Gastroesophageal sphincter (tissue), 4 donors: ENCODE results near the gene ACRBP. TPM values are rescaled to one million over a fixed set of nuclear protein-coding genes. Genes with fewer than 3 reads are reported as not detected.
A peak's percentile ranks its signal among the peaks of the same experiment; 100 is the strongest.

Experiments used
- ATAC-seq: fragments of 150-250 bp; one replicate; pipeline ENCODE4 v1.9.1; 2016; ENCODE audit warnings: mild to moderate bottlenecking, moderate library complexity
- H3K27ac ChIP-seq, 4 donors: fragments of 200-600 bp; sonication (generic) in 3 of 4; 1 replicate in 3 of 4; 2 replicates in 1 of 4; pipeline ENCODE4 v1.5.1; 2016 to 2019
- H3K27me3 ChIP-seq: fragments of 200-600 bp; sonication (generic); one replicate; pipeline ENCODE4 v1.5.1; 2019
- H3K36me3 ChIP-seq, 2 donors: fragments of 200-600 bp; sonication (generic); one replicate each; pipeline ENCODE4 v1.5.1; 2019; ENCODE audit warnings: control low read depth in 1 of 2
- H3K4me1 ChIP-seq, 3 donors: fragments of 200-600 bp; sonication (generic); 1 replicate in 2 of 3; 2 replicates in 1 of 3; pipeline ENCODE4 v1.5.1; 2016 to 2019; ENCODE audit warnings: control low read depth in 2 of 3
- H3K4me3 ChIP-seq, 2 donors: fragments of 200-600 bp; sonication (generic); one replicate each; pipeline ENCODE4 v1.5.1; 2019; ENCODE audit warnings: mild to moderate bottlenecking in 1 of 2, moderate library complexity in 1 of 2
- H3K9me3 ChIP-seq, 3 donors: fragments of 200-600 bp; sonication (generic); one replicate each; pipeline ENCODE4 v1.5.1; 2017 to 2019; ENCODE audit warnings: control low read depth in 2 of 3
- CTCF ChIP-seq, 4 experiments: fragments of 200-600 bp in 2 of 4; fragments of 450-650 bp in 2 of 4; sonication (generic) in 1 of 4; IDR thresholded peaks; one replicate each; pipeline ENCODE4 v1.5.1; 2017 to 2019; ENCODE audit warnings: antibody characterized with exemption in 4 of 4, mild to moderate bottlenecking in 2 of 4, moderate library complexity in 2 of 4
- EP300 ChIP-seq: sonication (generic); formaldehyde crosslinking; IDR thresholded peaks from one replicate; pipeline ENCODE4 v1.6.1; 2017; ENCODE audit warnings: antibody characterized with exemption, mild to moderate bottlenecking
- POLR2A ChIP-seq, 2 donors: fragments of 450-650 bp; IDR thresholded peaks; one replicate each; pipeline ENCODE4 v1.6.1; 2017; ENCODE audit warnings: antibody characterized with exemption in 2 of 2, mild to moderate bottlenecking in 2 of 2, moderate library complexity in 1 of 2
- POLR2AphosphoS5 ChIP-seq: sonication (generic); formaldehyde crosslinking; IDR thresholded peaks from one replicate; pipeline ENCODE4 v1.6.1; 2017; ENCODE audit warnings: antibody characterized with exemption
- WGBS, 2 donors: methylation state at CpG; one replicate each; pipeline ENCODE4 v1.1.5; 2018; ENCODE audit warnings: low coverage in 1 of 2; 5-methylcytosine and 5-hydroxymethylcytosine counted together
- total RNA-seq, 4 donors: library from RNA; depleted of rRNA; stranded (reverse); fragments of >200 nt; gene quantifications; one replicate each; pipeline ENCODE4 v1.1.0, GENCODE V29; 2016

Gene ACRBP
- total RNA-seq, 4 donors from 2014 or later = 0.81 to 3.2 (median 2.4) TPM; not detected in 1

- Histone ChIP-seq H3K36me3 (peaks cover 0 to 5% of the 10 kb centered on the region in 2 donors), H3K4me3 (no peak overlapping the region), H3K27ac (no peak overlapping the region), H3K27me3 (peaks cover 37% of the 10 kb centered on the region), H3K4me1 (peaks cover 2 to 21% (median 6%) of the 10 kb centered on the region in 3 donors), H3K9me3 (no peaks in the 10 kb centered on the region)
- no peak for ATAC-seq
- 56 to 67% methylated on average over 1 of the region's 2 CpGs for WGBS, 2 donors
- TF ChIP-seq CTCF (IDR thresholded peaks at IDR 0.05) (no peak), EP300 (no peak), POLR2AphosphoS5 (no peak), POLR2A (IDR thresholded peaks at IDR 0.05) (no peak)
These were observed 45.7 kb upstream of the ACRBP start for GRCh38 chr12:6692888-6693287.

GRCh38 chr12:6691473-6691872 is 44.2 kb upstream of the ACRBP start:
- H3K4me1 ChIP-seq = peaks cover 7 to 36% (median 17%) of the 10 kb centered on the region in 3 donors
- H3K36me3 ChIP-seq = peaks cover 0 to 5% of the 10 kb centered on the region in 2 donors
- no peak overlapping the region for H3K4me3 ChIP-seq
- no peak overlapping the region for H3K27ac ChIP-seq
- ATAC-seq = no peak
- peaks cover 23% of the 10 kb centered on the region for H3K27me3 ChIP-seq
- 67 to 68% methylated on average over 4 of the region's 4 CpGs for WGBS, 2 donors
- no peaks in the 10 kb centered on the region for H3K9me3 ChIP-seq
- TF ChIP-seq POLR2A (IDR thresholded peaks at IDR 0.05) (no peak), CTCF (IDR thresholded peaks at IDR 0.05) (no peak), POLR2AphosphoS5 (no peak)

GRCh38 chr12:6688999-6689882 is 42.0 kb upstream of the ACRBP start, which contains the start of gene ZNF384:
ZNF384 (minus strand) TSS chr12:6689375; CDS start chr12:6679520, 9,855 bp downstream.
- peaks cover 7 to 55% (median 17%) of the 10 kb centered on the region in 3 donors for H3K4me1 ChIP-seq
- TF ChIP-seq POLR2AphosphoS5 = peak; percentile 67
- TF ChIP-seq CTCF (IDR thresholded peaks at IDR 0.05) = peak in 3 of 4 experiments; percentile 11 to 66 (median 59)
- TF ChIP-seq POLR2A (IDR thresholded peaks at IDR 0.05) = peak; percentile 60 to 71
- no peak for TF ChIP-seq EP300
- H3K27me3 ChIP-seq = peaks cover under 1% of the 10 kb centered on the region
- H3K27ac ChIP-seq = peak within 1 kb of the TSS; percentile 95 to 99 (median 99)
- no peaks in the 10 kb centered on the region for H3K9me3 ChIP-seq
- 0% methylated on average over 10 to 25 of the region's 72 CpGs for WGBS, 2 donors
- peak within 1 kb of the TSS; percentile 80 to 84 for H3K4me3 ChIP-seq
- peak; percentile 95 for ATAC-seq
- H3K36me3 ChIP-seq = peaks cover 0 to 15% of the 10 kb centered on the region in 2 donors

GRCh38 chr12:6688543-6688998 is 41.3 kb upstream of the ACRBP start:
- H3K4me1 ChIP-seq = peaks cover 7 to 62% (median 17%) of the 10 kb centered on the region in 3 donors
- no peak for ATAC-seq
- peak overlapping the region; percentile 95 to 99 (median 99) for H3K27ac ChIP-seq
- H3K36me3 ChIP-seq = peaks cover 0 to 19% of the 10 kb centered on the region in 2 donors
- TF ChIP-seq POLR2A (IDR thresholded peaks at IDR 0.05) (no peak), EP300 (no peak), CTCF (IDR thresholded peaks at IDR 0.05) (no peak), POLR2AphosphoS5 (no peak)
- no peaks in the 10 kb centered on the region for H3K27me3 ChIP-seq
- WGBS, 2 donors = 0 to 7% methylated on average over 3 to 12 of the region's 13 CpGs
- H3K4me3 ChIP-seq = peak overlapping the region; percentile 80 to 84
- H3K9me3 ChIP-seq = no peaks in the 10 kb centered on the region
